IPS DF 4.7 (cell line): ENCODE measurements around the gene CCDC106.

Experiments
- DNase-seq: peaks from one replicate; pipeline ENCODE4 v3.0.0-alpha.2; 2013; ENCODE audit warnings: low spot score; ENCODE audit errors: extremely low read depth

Gene CCDC106

DNA sequence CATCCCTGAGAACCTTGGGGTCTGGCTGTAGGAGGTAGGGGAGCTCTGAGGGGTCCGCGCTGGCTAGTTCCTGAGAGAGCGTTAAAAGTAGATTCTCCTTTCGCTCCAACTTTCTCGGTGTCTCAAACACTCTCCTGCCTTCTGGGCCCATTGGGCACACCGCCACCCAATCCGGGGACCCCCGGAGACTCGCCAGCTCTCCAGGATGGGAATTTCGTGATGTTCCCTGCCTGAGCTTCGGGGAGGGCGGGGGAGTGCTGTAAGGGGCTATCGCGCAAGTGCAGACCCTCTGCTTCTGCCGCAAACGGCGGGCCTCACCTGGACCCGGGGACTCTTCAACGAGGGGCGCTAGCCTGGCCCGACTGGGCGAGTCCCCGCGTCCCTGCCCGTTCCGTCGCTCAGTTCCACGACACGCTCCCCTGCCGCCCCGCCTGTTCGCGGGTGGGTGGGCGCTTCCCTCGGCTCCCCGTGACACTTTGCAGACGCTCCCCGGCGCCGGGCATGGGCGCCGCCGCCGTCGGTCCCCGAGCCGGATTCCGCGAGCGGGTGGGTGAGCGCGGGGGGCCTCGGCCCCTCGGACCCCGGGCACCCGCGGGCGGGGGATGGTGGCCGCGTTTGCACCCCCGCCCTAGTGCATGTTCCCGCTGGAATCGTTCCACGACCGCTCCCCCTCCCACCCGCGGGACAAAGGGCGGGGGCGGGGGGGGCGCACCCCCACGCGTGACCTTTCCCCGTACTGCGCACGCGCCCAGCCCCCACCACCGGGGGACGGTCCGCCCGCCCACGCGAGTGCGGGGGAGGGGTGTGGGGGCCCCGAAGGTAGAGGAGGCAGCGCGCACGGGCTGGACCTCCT is at the start of gene CCDC106:
Gene CCDC106, plus strand, starts transcription at position 481 of the 853 bp plus-strand sequence. CDS start 835 bp downstream, outside the sequence.
- DNase-seq, result no peak

DNA sequence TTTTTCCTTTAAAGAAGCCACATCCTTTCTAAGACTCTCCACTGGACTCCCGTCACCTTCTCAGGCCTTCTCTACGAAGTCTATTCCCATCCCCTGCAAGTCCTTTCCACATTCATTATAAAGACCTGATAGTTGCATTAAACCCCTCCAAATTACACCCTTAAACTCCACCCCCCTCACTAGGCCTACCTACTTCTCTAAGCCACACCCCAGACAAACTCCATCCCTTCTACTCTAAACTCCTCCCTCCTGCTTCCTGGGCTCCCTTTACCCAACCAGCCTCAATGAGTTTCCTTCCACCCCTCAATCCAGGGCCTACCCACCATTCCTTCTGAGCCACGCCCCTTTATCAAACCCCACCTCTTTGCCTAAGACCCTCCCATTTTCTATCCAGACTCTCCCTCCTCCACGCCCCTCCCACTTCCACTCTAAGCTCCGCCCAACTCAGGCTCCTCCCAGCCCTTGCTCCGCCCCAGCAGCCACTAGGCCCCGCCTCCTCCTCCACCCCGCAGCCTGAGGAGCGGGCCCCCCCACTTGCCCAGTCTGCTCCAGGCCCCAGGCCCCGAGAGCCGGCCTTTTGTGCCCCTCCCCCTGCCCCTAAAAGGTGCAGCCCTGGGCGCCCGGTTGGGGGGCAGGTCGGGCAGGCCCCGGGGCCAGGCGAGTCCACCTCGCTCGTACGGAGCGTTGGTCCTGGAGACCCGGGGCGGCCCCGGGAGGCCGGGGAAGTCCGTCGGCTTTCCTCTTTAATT is 49.1 kb upstream of the CCDC106 start:
- no peak for DNase-seq

DNA sequence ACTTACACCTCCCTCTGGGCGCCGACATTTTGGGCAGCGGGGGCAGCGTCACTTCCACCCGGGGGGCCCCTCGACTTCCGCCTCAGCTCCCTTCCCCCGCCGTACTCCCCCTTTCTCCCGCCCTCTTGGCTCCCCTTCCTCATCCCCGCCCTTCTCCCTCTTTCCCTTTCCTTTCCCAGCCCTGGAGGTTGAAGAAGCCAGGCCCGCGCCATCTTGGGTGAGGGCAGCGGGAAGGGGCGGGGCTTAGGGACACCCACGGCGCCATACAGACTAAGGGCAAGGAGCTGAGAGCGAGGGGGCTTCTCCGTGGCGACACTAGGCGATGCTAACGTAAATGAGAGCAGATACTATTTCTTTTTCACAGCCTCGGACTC is 48.6 kb upstream of the CCDC106 start, which contains the start of gene FIZ1:
Gene FIZ1, minus strand, starts transcription at position 50 of the 374 bp plus-strand sequence. CDS start 1,652 bp downstream, outside the sequence.
- no peak for DNase-seq

DNA sequence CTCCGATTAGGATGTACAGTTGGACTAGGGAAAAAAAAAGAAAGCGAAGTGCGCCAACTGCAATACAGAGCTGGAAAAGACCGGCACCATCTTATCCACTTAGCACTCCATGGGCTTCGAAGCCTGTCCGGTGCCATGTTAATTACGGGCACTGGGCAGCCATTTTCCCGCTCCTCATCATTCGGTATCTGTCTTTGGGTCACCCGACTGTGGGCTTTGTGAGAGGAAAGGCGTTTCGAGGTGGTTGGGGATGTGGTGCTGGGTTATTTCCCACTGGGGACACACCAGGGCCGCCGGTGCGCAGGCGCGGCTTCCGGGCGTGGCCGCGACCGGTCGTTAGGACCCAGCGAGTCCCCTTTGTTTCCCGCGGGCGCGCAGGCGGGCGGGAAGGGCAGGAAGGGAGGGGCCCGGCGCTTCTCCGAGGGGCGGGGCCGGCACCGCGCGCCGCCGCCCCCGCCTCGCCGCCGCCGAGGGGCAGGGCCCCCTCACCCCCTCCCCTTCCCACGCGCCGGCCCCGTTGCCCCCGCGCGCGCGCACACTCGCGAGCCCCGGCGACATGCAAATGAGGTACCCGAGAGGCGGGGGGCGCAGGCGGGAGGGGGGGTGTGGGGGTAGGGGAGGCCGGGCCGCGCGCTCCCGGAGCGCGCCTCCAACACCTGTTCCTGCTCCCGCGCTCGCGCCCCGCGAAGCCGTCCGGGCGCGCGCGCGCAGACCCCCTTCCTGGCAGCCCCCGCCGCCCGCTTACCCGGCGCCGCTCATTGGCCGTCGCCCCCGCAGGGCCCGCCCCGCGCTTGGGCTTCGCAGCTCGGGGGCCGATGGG is 48.0 kb upstream of the CCDC106 start, which contains the start of gene ZNF524:
Gene ZNF524, plus strand, starts transcription at position 447 of the 820 bp plus-strand sequence. CDS start 1,825 bp downstream, outside the sequence.
- no peak for DNase-seq

DNA sequence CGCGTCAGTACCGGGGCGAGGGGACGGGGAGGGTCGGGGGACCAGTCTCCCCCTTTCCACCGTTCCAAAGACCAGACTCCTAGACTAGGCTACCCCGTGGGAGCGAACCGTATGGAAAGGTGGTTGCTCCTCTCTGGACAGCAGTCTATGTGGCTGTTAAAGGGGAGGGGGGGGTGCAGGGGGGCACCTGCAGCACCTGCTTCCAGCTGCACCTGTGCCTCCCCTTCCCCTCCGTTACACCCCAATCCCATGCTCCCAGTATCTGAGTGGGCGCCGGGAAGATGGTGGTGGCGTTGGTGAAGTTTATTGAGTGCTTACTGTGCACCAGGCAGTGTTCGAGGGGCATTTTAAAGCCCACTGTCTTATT is 47.4 kb upstream of the CCDC106 start:
- no peak for DNase-seq

DNA sequence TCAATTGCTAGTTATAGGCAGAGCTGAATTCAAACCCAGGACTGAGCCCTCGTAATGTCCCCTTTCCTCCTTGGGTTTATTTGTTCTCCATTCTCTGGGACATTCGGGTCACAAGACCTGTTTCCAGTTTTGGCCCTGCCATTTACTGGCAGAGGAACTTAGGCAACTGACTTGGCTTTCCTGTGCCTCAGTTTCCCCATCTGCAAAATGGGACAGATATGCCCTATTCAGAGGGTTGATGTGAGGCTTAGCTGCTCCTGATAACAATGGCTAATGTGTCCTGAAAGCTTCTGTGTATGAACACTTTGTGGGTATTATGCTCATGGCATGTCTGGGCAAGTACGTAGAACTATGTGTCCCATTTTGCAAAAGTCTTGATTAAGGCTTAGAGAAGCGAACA is 46.9 kb upstream of the CCDC106 start:
- no peak for DNase-seq

DNA sequence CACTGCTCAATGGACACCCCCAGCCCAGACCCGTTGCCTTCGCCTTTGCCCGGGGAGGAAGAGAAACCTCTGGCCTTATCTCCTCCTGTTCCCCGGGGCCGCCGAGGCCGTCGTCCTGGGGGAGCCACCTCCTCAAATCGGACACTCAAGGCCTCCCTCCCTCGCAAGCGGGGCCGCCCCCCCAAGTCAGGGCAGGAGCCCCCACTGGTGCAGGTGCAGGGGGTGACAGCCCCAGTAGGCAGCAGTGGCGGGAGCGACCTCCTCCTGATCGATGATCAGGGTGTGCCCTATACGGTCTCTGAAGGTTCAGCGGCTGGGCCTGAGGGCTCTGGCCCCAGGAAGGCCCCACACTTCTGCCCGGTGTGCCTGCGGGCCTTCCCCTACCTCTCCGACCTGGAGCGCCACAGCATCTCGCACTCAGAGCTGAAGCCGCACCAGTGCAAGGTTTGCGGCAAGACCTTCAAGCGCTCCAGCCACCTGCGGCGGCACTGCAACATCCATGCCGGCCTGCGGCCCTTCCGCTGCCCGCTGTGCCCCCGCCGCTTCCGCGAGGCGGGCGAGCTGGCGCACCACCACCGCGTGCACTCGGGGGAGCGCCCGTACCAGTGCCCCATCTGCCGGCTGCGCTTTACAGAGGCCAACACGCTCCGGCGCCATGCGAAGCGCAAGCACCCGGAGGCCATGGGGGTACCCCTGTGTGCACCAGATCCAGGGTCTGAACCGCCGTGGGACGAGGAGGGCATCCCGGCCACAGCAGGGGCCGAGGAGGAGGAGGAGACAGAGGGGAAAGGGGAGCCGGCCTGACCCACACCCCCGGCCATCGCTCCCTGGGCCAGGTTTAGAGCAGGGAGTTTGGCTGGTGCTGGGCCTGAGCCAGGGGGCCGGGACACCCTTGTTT is 45.7 kb upstream of the CCDC106 start:
- no peak for DNase-seq

DNA sequence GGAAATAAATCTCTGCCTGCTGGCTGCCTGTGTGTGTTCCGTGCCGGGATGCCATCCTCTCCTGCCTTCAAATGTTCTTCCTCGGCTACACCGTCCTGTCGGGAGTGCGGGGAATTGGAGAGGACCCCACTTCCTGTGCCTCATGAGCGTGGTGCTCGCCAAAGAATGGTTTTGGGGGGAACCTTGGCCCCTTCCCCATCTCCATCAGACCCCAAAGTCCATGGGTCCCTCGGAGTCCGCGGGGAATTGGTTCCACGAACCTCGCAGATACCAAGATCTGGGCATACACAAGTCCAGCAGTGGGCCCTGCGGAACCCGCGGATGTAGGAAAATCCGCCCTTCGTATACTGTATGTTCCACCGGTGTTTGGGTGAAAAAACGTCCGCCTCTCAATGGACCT is 44.9 kb upstream of the CCDC106 start:
- DNase-seq, result no peak

DNA sequence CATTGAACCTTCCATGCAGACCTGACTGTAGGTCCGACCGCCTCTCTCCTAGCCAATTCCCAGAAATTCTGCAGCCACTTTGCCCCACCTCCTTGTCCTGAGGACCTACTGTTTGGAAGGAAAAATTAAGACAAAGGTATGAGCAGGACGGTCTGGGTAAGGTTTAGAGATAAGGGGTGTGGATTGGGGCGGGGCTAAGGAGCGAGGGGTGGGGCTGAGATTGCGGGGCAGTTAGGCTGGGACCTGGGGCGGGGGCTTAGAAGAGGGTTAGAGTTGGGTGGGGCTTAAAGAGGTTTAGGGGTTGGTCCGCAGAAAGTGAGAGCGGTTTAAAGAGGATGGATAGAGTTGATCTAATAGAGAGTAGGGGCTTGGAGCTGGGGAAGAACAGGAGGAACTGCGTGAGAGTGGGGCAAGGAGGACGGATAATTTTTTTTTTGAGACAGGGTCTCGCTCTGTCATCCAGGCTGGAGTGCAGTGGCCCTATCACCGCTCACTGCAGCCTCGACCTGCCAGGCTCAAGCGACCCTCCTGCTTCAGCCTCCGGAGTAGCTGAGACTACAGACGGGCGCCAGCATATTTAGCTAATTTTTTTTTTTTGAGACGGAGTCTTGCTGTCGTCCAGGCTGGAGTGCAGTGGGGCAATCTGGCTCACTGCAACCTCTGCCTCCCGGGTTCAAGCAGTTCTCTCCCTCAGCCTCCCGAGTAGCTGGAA is 44.3 kb upstream of the CCDC106 start:
- DNase-seq, result no peak

DNA sequence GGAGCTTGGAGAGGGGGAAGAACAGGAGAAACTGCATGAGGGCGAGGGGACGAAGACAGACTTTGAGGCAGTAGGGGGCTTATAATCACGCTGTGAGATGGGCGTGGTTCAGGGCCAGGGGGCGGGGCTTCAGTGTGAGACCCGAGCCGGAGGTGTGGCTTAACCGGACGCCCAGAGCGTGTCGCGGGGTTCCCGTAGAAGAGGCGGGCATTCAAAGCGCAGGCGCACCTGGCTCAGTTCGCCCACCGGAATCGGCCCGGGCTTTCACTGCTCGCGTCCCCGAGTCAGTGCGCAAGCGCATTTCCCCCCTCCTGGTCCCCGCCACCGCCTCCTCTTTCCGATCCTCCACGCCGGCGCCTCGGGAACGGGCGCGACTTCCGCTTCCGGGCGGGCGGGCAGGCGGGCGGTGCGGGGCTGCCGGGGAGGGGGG is 42.8 kb upstream of the CCDC106 start:
- no peak for DNase-seq

DNA sequence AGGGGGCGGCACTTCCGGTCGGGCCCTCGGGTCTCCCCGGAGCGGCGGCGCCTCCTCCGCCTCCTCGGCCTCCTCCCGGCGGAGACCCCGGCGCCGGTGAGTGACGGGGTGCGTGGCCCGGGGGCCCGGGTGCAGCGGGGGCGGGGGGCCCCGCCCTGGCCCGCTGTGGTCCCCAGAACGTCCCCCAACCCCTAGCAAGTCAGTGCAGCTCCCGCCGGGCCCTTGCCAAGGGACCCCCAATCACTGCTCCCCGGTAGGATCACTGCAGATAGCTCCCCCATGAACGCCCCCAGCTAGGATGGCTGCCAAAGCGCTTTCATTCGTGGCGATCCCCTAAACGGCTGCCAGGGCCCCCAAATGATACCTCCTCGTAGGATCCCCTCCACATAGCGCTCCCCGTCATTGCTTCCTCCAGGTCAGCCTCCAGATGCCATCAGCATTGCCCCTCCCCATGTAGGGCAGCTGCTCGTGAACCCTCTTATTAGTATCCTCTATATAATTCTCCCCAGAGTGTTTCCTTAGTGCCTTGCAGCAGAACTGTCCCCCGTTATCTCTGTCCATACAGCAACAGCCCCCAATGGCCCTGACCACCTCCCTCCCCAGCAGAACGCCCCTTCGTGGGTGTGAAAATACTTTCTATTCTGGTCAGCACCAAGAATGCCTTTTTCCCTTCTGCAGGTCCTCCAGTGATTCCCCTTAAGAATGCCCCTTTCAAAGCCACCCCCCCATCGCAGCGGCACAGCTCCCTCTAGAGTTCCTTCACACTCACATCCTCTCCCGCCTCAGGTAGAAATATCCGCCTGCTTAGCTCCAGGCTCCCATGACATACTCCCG is 42.2 kb upstream of the CCDC106 start, which contains the start of gene ZNF865:
Gene ZNF865, plus strand, starts transcription at position 11 of the 834 bp plus-strand sequence. CDS start 7,972 bp downstream, outside the sequence.
- no peak for DNase-seq

DNA sequence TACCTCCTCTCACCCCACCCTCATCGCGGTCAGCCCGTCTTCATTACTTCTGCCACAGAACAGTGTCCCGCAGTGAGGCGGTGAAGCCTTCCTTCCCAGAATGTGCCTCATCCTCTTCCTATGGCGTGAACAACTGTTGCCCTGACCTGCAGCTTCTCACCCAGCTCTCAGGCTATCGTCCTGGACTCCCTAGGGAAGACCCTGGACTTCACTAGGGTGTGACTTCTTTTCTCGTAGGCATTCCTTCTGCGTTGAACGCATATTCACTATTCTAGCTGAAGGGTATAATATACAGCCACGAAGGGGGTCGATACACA is 41.6 kb upstream of the CCDC106 start:
- DNase-seq, result no peak

DNA sequence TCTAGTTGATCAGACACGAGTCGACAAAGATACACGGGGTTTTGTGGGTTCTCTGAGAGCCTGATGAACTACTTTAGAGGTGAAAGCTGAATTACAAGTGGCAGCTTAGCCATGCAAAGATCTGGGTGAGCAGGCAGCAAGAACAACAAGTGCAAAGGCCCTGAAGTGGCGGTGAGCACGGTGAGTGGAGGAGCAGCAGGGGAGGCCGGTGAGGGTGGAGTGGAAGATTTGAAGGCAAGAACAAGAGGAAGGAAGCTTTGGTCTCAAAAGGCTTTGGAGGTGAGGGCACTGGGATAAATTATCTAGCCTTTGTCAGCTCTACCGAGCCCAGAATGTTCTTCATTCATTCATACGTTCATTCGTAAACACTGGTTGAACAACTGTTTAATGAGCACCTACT is 41.2 kb upstream of the CCDC106 start:
- no peak for DNase-seq

DNA sequence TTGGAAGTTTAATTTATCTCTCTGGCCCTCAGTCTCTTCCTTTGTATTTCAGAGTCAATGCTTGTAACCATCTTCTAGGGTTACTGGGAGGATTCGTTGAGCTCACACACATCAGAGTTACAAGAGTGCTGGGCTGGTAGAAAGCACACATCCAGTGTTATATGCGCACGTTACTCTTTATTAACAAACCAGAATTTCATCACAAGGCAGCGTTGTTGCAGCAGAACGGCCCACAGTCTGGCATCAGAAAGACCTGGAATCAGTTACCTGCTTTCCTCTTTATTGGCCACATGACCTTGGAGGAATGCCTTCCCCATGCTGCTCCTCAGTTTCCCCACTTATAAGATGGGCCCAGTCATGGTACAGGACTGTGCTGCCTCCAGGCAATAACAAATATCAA is 38.7 kb upstream of the CCDC106 start:
- DNase-seq, result no peak

DNA sequence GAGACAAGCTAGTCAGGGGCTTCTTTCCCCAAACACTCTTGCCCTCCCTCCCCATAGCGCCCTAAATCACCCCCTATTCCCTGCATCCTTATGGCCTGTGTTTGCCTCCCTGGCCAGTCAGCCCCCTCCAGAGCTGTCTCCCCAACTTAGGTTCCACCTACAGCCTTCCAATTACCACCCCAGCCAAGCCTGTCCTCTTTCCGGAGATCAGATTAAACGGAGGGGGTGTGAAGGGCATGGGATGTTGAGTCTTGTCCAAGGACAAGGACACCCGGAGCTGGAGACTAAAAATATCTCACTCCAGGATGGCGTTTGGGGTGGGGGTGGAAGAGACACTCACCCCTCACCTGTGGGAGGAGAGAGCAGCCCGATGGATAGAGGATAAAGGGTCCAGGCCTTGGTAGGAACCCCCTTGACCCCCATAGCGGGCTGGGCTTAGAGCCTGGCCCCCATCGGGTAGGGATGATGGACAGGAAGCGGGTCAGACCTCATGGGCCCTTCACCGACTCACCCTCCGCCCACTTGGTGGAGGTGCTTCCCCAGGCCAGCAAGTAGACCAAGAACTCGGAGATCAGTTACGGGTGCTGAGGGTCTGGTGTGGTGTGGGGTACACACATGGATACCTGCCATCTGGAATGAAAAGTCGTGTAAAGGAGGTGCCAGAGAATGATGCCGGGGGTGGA is 36.6 kb upstream of the CCDC106 start:
- DNase-seq, result no peak

DNA sequence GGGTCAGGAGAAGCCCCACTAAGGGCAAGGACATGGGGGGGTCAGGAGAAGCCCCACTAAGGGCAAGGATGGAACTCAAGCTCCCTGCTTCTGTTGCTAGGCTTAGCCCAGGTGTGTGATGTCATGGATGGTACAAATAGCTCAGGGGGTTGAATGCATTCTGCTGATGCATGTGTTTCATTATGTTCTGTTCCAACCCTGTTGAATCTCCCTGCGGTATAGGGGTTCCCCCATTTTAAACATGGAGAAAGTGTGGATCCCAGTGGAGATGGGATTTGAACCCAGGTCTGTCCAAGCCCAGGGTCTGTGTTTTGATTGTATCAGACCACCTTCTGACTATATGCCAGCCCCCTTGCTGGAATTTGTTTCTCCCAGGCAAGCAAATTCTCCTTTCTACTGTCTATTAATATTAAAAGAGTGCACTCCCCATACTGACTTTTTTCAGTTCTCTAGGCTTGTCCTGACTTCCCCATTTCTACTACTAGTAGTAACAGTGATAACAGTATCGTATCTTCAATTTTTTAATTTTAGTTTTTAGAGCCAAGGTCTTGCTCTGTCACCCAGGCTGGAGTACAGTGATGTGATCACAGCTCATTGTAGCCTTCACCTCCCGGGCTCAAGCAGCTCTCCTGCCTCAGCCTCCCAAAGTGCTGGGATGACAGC is 35.9 kb upstream of the CCDC106 start:
- no peak for DNase-seq

DNA sequence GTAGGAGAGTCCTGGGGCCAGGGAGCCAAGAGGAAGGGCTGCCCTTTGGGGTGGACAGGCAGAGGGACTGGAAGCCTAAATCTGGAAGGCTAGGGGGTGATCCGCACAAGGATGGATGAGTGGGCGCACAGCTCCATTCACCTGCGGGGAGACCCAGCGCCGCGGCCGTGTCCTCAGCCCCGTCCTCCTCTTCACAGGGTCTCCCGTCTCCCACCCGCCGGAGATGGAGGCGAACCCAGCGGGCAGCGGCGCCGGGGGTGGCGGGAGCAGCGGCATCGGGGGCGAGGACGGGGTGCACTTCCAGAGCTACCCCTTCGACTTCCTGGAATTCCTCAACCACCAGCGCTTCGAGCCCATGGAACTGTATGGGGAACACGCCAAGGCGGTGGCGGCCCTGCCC is 34.6 kb upstream of the CCDC106 start:
- no peak for DNase-seq
